Measurements from ENCODE around the gene EGR4. TPM values are rescaled to one million over a fixed set of nuclear protein-coding genes. Genes with fewer than 3 reads are reported as not detected.

EGR4 gene
- total and polyA plus RNA-seq, 2 of the 4 experiments (the other 2 are of a cell fraction) = not detected

- no peak overlapping the region for H4K8ac ChIP-seq (ENCODE audit: low read depth in 2 of 2, low read length in 2 of 2)
Observed at GRCh38 chr2:73300926-73301325, 7.6 kb upstream of the EGR4 start.

More at GRCh38 chr2:73300926-73301325, 7.6 kb upstream of the EGR4 start:
- TF ChIP-seq BHLHE40 (IDR thresholded peaks at IDR 0.05; ENCODE audit: low read depth, low read length) (no peak), RFX5 (IDR thresholded peaks at IDR 0.05; ENCODE audit: low read depth, low read length) (no peak), POLR2A (IDR thresholded peaks at IDR 0.05; ENCODE audit: low read depth, low read length) (no peak), RAD21 (IDR thresholded peaks at IDR 0.05; ENCODE audit: low read length) (no peak), FOS (IDR thresholded peaks at IDR 0.05; ENCODE audit: low read depth, low read length) (no peak), SMC3 (IDR thresholded peaks at IDR 0.05; ENCODE audit: low read depth, low read length) (no peak), MAFK (IDR thresholded peaks at IDR 0.05; ENCODE audit: low read depth, low read length) (no peak), CHD1 (IDR thresholded peaks at IDR 0.05; ENCODE audit: low read depth, low read length) (no peak), MXI1 (IDR thresholded peaks at IDR 0.05; ENCODE audit: borderline replicate concordance, low read depth, low read length) (no peak), MAZ (IDR thresholded peaks at IDR 0.05; ENCODE audit: borderline replicate concordance, low read depth, low read length) (no peak)
- TF ChIP-seq, protein P1, sequence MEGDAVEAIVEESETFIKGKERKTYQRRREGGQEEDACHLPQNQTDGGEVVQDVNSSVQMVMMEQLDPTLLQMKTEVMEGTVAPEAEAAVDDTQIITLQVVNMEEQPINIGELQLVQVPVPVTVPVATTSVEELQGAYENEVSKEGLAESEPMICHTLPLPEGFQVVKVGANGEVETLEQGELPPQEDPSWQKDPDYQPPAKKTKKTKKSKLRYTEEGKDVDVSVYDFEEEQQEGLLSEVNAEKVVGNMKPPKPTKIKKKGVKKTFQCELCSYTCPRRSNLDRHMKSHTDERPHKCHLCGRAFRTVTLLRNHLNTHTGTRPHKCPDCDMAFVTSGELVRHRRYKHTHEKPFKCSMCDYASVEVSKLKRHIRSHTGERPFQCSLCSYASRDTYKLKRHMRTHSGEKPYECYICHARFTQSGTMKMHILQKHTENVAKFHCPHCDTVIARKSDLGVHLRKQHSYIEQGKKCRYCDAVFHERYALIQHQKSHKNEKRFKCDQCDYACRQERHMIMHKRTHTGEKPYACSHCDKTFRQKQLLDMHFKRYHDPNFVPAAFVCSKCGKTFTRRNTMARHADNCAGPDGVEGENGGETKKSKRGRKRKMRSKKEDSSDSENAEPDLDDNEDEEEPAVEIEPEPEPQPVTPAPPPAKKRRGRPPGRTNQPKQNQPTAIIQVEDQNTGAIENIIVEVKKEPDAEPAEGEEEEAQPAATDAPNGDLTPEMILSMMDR (conservative IDR thresholded peaks at IDR 0.05; ENCODE audit: low read depth, low read length) = no peak
- TF ChIP-seq, protein P2, sequence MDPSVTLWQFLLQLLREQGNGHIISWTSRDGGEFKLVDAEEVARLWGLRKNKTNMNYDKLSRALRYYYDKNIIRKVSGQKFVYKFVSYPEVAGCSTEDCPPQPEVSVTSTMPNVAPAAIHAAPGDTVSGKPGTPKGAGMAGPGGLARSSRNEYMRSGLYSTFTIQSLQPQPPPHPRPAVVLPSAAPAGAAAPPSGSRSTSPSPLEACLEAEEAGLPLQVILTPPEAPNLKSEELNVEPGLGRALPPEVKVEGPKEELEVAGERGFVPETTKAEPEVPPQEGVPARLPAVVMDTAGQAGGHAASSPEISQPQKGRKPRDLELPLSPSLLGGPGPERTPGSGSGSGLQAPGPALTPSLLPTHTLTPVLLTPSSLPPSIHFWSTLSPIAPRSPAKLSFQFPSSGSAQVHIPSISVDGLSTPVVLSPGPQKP (IDR thresholded peaks at IDR 0.05; ENCODE audit: borderline replicate concordance, low read depth, low read length) = no peak
- Histone ChIP-seq H3K14ac (replicated peaks; ENCODE audit: low read depth, low read length) (no peak overlapping the region), H3K4me3 (ENCODE audit: insufficient read depth, low read depth, low read length) (no peak overlapping the region), H3K9ac (ENCODE audit: low read depth, low read length) (no peak overlapping the region), H4K91ac (ENCODE audit: insufficient read depth, low read depth, low read length) (no peak overlapping the region), H3K18ac (ENCODE audit: low read depth, low read length) (no peak overlapping the region), H3K56ac (ENCODE audit: extremely low read depth, insufficient read depth, low read length) (no peak overlapping the region), H3K9me3 (ENCODE audit: control insufficient read depth, insufficient read depth, low read length) (no peaks in the 10 kb centered on the region), H3K27me3 (ENCODE audit: control insufficient read depth, insufficient read depth, low read length) (peaks cover 29% of the 10 kb centered on the region), H3K23ac (ENCODE audit: low read depth, low read length) (no peak overlapping the region), H3K4ac (ENCODE audit: low read depth, low read length) (no peak overlapping the region), H2BK5ac (ENCODE audit: low read depth, low read length, poor library complexity, severe bottlenecking) (no peak overlapping the region), H2AK5ac (ENCODE audit: low read depth, low read length) (no peak overlapping the region), H3K4me2 (ENCODE audit: low read depth, low read length) (no peak overlapping the region), H3K79me1 (ENCODE audit: low read depth in 1 of 2, low read length in 2 of 2) (no peaks in the 10 kb centered on the region), H3K4me1 (ENCODE audit: control insufficient read depth, insufficient read depth, low read length) (no peaks in the 10 kb centered on the region), H2BK15ac (ENCODE audit: low read depth, low read length) (no peak overlapping the region), H2AK9ac (replicated peaks; ENCODE audit: low read depth, low read length, poor library complexity) (no peak overlapping the region), H3K36me3 (ENCODE audit: control insufficient read depth, insufficient read depth, low read length) (no peaks in the 10 kb centered on the region), H2AFZ (replicated peaks; ENCODE audit: low read length, poor library complexity) (no peak overlapping the region), H4K5ac (ENCODE audit: low read depth, low read length) (no peak overlapping the region), H2BK120ac (ENCODE audit: low read depth, low read length) (no peak overlapping the region), H3K9me1 (ENCODE audit: insufficient read depth, low read length) (no peaks in the 10 kb centered on the region), H2BK20ac (ENCODE audit: low read depth, low read length) (no peak overlapping the region), H4K20me1 (ENCODE audit: insufficient read depth, low read length) (no peaks in the 10 kb centered on the region), H3K27ac (ENCODE audit: insufficient read depth, low read length) (no peak overlapping the region)
- in situ Hi-C loops (cut with MboI; ENCODE audit: low sequenced_read_pairs) = no loop called here
- CTCF ChIA-PET = no interaction called here
- no peak for ATAC-seq (ENCODE audit: low read depth)
- intact Hi-C loops (cut with micrococcal nuclease) = no loop called here
- DNase-seq = no peak
- no TSS peak for BruUV-seq (replicated peaks)
- WGBS, 2 experiments (ENCODE audit: extremely low coverage in 2 of 2, insufficient read length in 1 of 2) = 20% methylated on average over 1 of the region's 3 CpGs; no CpG with 5 or more reads in 1 of the 2 experiments
- dilution Hi-C loops (cut with HindIII; ENCODE audit: low sequenced_read_pairs, unreplicated experiment) = no loop called here
- POLR2A ChIA-PET (ENCODE audit: unreplicated experiment) = no interaction called here

Measured in IMR-90 (cell line).